ENCODE results near the gene TDRD9.

The TDRD9 gene

GRCh38 chr14:103894034-103894722 is 34.1 kb upstream of the TDRD9 start:
- no peaks in the 10 kb centered on the region for H3K9me3 ChIP-seq (ENCODE audit: control insufficient read depth, low read length)
- DNase-seq (ENCODE audit: low read depth) = no peak
- no peak overlapping the region for H3K4me3 ChIP-seq (ENCODE audit: low read length)

GRCh38 chr14:103894723-103895059 is 33.6 kb upstream of the TDRD9 start:
- Histone ChIP-seq H3K9ac (ENCODE audit: low read length) (no peak overlapping the region), H3K27me3 (replicated peaks; ENCODE audit: control insufficient read depth, insufficient read depth, low read length) (peaks cover 10% of the 10 kb centered on the region), H3K4me1 (ENCODE audit: control insufficient read depth, insufficient read depth, low read length) (peaks cover 1% of the 10 kb centered on the region), H3K4me3 (ENCODE audit: low read length) (no peak overlapping the region), H3K36me3 (ENCODE audit: control insufficient read depth, insufficient read depth, low read length, severe bottlenecking) (no peaks in the 10 kb centered on the region), H3K9me3 (ENCODE audit: control insufficient read depth, low read length) (no peaks in the 10 kb centered on the region)
- no peak for DNase-seq (ENCODE audit: low read depth)

More at GRCh38 chr14:103894034-103894722, 34.1 kb upstream of the TDRD9 start:
- H3K4me1 ChIP-seq (ENCODE audit: control insufficient read depth, insufficient read depth, low read length) = peaks cover 6% of the 10 kb centered on the region
- no peak overlapping the region for H3K9ac ChIP-seq (ENCODE audit: low read length)
- no peaks in the 10 kb centered on the region for H3K36me3 ChIP-seq (ENCODE audit: control insufficient read depth, insufficient read depth, low read length, severe bottlenecking)
- peaks cover 10% of the 10 kb centered on the region for H3K27me3 ChIP-seq (replicated peaks; ENCODE audit: control insufficient read depth, insufficient read depth, low read length)

- Histone ChIP-seq H3K9ac (ENCODE audit: low read length) (no peak overlapping the region), H3K9me3 (ENCODE audit: control insufficient read depth, low read length) (no peaks in the 10 kb centered on the region), H3K4me3 (ENCODE audit: low read length) (no peak overlapping the region), H3K36me3 (ENCODE audit: control insufficient read depth, insufficient read depth, low read length, severe bottlenecking) (no peaks in the 10 kb centered on the region), H3K4me1 (ENCODE audit: control insufficient read depth, insufficient read depth, low read length) (no peaks in the 10 kb centered on the region), H3K27me3 (replicated peaks; ENCODE audit: control insufficient read depth, insufficient read depth, low read length) (peaks cover 10% of the 10 kb centered on the region)
- no peak for DNase-seq (ENCODE audit: low read depth)
These were observed 31.7 kb upstream of the TDRD9 start for GRCh38 chr14:103896578-103896977.

GRCh38 chr14:103897075-103897947 is 30.9 kb upstream of the TDRD9 start:
- H3K36me3 ChIP-seq (ENCODE audit: control insufficient read depth, insufficient read depth, low read length, severe bottlenecking) = no peaks in the 10 kb centered on the region
- no peaks in the 10 kb centered on the region for H3K4me1 ChIP-seq (ENCODE audit: control insufficient read depth, insufficient read depth, low read length)
- no peak for DNase-seq (ENCODE audit: low read depth)
- no peaks in the 10 kb centered on the region for H3K9me3 ChIP-seq (ENCODE audit: control insufficient read depth, low read length)
- peaks cover 10% of the 10 kb centered on the region for H3K27me3 ChIP-seq (replicated peaks; ENCODE audit: control insufficient read depth, insufficient read depth, low read length)
- no peak overlapping the region for H3K4me3 ChIP-seq (ENCODE audit: low read length)
- H3K9ac ChIP-seq (ENCODE audit: low read length) = no peak overlapping the region

GRCh38 chr14:103898204-103898603 is 30.1 kb upstream of the TDRD9 start:
- no peak for DNase-seq (ENCODE audit: low read depth)
- Histone ChIP-seq H3K9ac (ENCODE audit: low read length) (no peak overlapping the region), H3K4me1 (ENCODE audit: control insufficient read depth, insufficient read depth, low read length) (no peaks in the 10 kb centered on the region), H3K9me3 (ENCODE audit: control insufficient read depth, low read length) (no peaks in the 10 kb centered on the region), H3K4me3 (ENCODE audit: low read length) (no peak overlapping the region), H3K27me3 (replicated peaks; ENCODE audit: control insufficient read depth, insufficient read depth, low read length) (peaks cover 10% of the 10 kb centered on the region), H3K36me3 (ENCODE audit: control insufficient read depth, insufficient read depth, low read length, severe bottlenecking) (no peaks in the 10 kb centered on the region)

GRCh38 chr14:103898711-103899110 is 29.5 kb upstream of the TDRD9 start:
- no peak overlapping the region for H3K4me3 ChIP-seq (ENCODE audit: low read length)
- H3K36me3 ChIP-seq (ENCODE audit: control insufficient read depth, insufficient read depth, low read length, severe bottlenecking) = no peaks in the 10 kb centered on the region
- no peak for DNase-seq (ENCODE audit: low read depth)
- peaks cover 10% of the 10 kb centered on the region for H3K27me3 ChIP-seq (replicated peaks; ENCODE audit: control insufficient read depth, insufficient read depth, low read length)
- H3K9me3 ChIP-seq (ENCODE audit: control insufficient read depth, low read length) = no peaks in the 10 kb centered on the region
- H3K9ac ChIP-seq (ENCODE audit: low read length) = no peak overlapping the region
- H3K4me1 ChIP-seq (ENCODE audit: control insufficient read depth, insufficient read depth, low read length) = no peaks in the 10 kb centered on the region

GRCh38 chr14:103899316-103899715 is 28.9 kb upstream of the TDRD9 start:
- no peak overlapping the region for H3K9ac ChIP-seq (ENCODE audit: low read length)
- no peak overlapping the region for H3K4me3 ChIP-seq (ENCODE audit: low read length)
- no peaks in the 10 kb centered on the region for H3K36me3 ChIP-seq (ENCODE audit: control insufficient read depth, insufficient read depth, low read length, severe bottlenecking)
- no peak for DNase-seq (ENCODE audit: low read depth)
- no peaks in the 10 kb centered on the region for H3K4me1 ChIP-seq (ENCODE audit: control insufficient read depth, insufficient read depth, low read length)
- H3K27me3 ChIP-seq (replicated peaks; ENCODE audit: control insufficient read depth, insufficient read depth, low read length) = peaks cover 10% of the 10 kb centered on the region
- H3K9me3 ChIP-seq (ENCODE audit: control insufficient read depth, low read length) = no peaks in the 10 kb centered on the region

- H3K27me3 ChIP-seq (replicated peaks; ENCODE audit: control insufficient read depth, insufficient read depth, low read length) = peaks cover 10% of the 10 kb centered on the region
- no peak overlapping the region for H3K4me3 ChIP-seq (ENCODE audit: low read length)
- H3K36me3 ChIP-seq (ENCODE audit: control insufficient read depth, insufficient read depth, low read length, severe bottlenecking) = no peaks in the 10 kb centered on the region
- no peaks in the 10 kb centered on the region for H3K9me3 ChIP-seq (ENCODE audit: control insufficient read depth, low read length)
- DNase-seq (ENCODE audit: low read depth) = no peak
- H3K9ac ChIP-seq (ENCODE audit: low read length) = no peak overlapping the region
- H3K4me1 ChIP-seq (ENCODE audit: control insufficient read depth, insufficient read depth, low read length) = no peaks in the 10 kb centered on the region
These were observed 28.4 kb upstream of the TDRD9 start for GRCh38 chr14:103899833-103900232.

- no peaks in the 10 kb centered on the region for H3K4me1 ChIP-seq (ENCODE audit: control insufficient read depth, insufficient read depth, low read length)
- DNase-seq (ENCODE audit: low read depth) = peak; percentile 80
- H3K36me3 ChIP-seq (ENCODE audit: control insufficient read depth, insufficient read depth, low read length, severe bottlenecking) = no peaks in the 10 kb centered on the region
- no peaks in the 10 kb centered on the region for H3K27me3 ChIP-seq (replicated peaks; ENCODE audit: control insufficient read depth, insufficient read depth, low read length)
- no peak overlapping the region for H3K9ac ChIP-seq (ENCODE audit: low read length)
- no peak overlapping the region for H3K4me3 ChIP-seq (ENCODE audit: low read length)
- H3K9me3 ChIP-seq (ENCODE audit: control insufficient read depth, low read length) = no peaks in the 10 kb centered on the region
These were observed 23.7 kb upstream of the TDRD9 start for GRCh38 chr14:103904493-103905107.

- H3K9ac ChIP-seq (ENCODE audit: low read length) = no peak overlapping the region
- no peaks in the 10 kb centered on the region for H3K9me3 ChIP-seq (ENCODE audit: control insufficient read depth, low read length)
- no peak for DNase-seq (ENCODE audit: low read depth)
These were observed 22.3 kb upstream of the TDRD9 start for GRCh38 chr14:103905842-103906456.

GRCh38 chr14:103908580-103908979 is 19.7 kb upstream of the TDRD9 start:
- no peak overlapping the region for H3K4me3 ChIP-seq (ENCODE audit: low read length)
- H3K9me3 ChIP-seq (ENCODE audit: control insufficient read depth, low read length) = no peaks in the 10 kb centered on the region

More at GRCh38 chr14:103905842-103906456, 22.3 kb upstream of the TDRD9 start:
- Histone ChIP-seq H3K4me3 (ENCODE audit: low read length) (no peak overlapping the region), H3K36me3 (ENCODE audit: control insufficient read depth, insufficient read depth, low read length, severe bottlenecking) (no peaks in the 10 kb centered on the region), H3K27me3 (replicated peaks; ENCODE audit: control insufficient read depth, insufficient read depth, low read length) (no peaks in the 10 kb centered on the region), H3K4me1 (ENCODE audit: control insufficient read depth, insufficient read depth, low read length) (peaks cover 6% of the 10 kb centered on the region)

More at GRCh38 chr14:103908580-103908979, 19.7 kb upstream of the TDRD9 start:
- H3K36me3 ChIP-seq (ENCODE audit: control insufficient read depth, insufficient read depth, low read length, severe bottlenecking) = peaks cover 22% of the 10 kb centered on the region
- no peaks in the 10 kb centered on the region for H3K27me3 ChIP-seq (replicated peaks; ENCODE audit: control insufficient read depth, insufficient read depth, low read length)
- no peak overlapping the region for H3K9ac ChIP-seq (ENCODE audit: low read length)
- DNase-seq (ENCODE audit: low read depth) = no peak
- H3K4me1 ChIP-seq (ENCODE audit: control insufficient read depth, insufficient read depth, low read length) = peaks cover 6% of the 10 kb centered on the region

Data from adipocyte (in vitro differentiated cells).